Jurkat, Clone E6-1 (cell line): Measurements from ENCODE around the gene WIPI1. TPM values are rescaled to one million over a fixed set of nuclear protein-coding genes. Genes with fewer than 3 reads are reported as not detected.
"Not testable (repeated sequence)": the region's sequence is repeated elsewhere in the genome, so short reads cannot be mapped to it uniquely, and the experiment has no call there.

Experiments
- DNase-seq: peaks from one replicate; pipeline ENCODE4 v3.0.0-alpha.2; 2011; ENCODE audit warnings: low read depth, low spot score
- H3K4me3 ChIP-seq: 2 replicates; pipeline ENCODE4 v1.5.1; 2011; ENCODE audit warnings: mild to moderate bottlenecking, low read length, control low read depth, moderate library complexity
- polyA plus RNA-seq: library from polyadenylated mRNA; unstranded; fragments of >200 nt; gene quantifications from one replicate; pipeline ENCODE4 v1.2.1, GENCODE V29; 2012; ENCODE audit warnings: missing spikeins; ENCODE audit not compliant: insufficient read length, insufficient read depth

WIPI1 gene, protein sequence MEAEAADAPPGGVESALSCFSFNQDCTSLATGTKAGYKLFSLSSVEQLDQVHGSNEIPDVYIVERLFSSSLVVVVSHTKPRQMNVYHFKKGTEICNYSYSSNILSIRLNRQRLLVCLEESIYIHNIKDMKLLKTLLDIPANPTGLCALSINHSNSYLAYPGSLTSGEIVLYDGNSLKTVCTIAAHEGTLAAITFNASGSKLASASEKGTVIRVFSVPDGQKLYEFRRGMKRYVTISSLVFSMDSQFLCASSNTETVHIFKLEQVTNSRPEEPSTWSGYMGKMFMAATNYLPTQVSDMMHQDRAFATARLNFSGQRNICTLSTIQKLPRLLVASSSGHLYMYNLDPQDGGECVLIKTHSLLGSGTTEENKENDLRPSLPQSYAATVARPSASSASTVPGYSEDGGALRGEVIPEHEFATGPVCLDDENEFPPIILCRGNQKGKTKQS
- 6.2 TPM for polyA plus RNA-seq

DNA sequence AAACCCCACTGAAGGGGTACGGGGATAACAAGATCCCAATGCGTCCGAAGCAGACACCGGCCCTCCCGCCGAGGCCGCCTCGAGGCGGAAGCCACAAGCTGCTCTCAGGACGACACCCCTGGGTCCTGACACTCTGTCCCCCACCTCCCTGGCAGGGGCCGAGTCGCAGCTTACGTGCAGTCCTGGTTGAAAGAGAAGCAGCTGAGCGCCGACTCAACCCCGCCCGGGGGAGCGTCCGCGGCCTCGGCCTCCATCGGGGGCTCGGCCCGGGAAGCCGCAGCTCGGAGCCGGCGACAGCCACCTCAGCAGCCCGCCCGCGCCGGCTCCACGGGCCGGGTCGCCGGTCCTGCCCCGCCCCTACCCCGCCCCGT lies at the start of gene WIPI1:
Gene WIPI1, minus strand, starts transcription at position 329 of the 371 bp plus-strand sequence. Its CDS starts 75 bp downstream, at position 254.
- H3K4me3 ChIP-seq, result peak within 1 kb of the TSS; percentile 61
- DNase-seq, result no peak

DNA sequence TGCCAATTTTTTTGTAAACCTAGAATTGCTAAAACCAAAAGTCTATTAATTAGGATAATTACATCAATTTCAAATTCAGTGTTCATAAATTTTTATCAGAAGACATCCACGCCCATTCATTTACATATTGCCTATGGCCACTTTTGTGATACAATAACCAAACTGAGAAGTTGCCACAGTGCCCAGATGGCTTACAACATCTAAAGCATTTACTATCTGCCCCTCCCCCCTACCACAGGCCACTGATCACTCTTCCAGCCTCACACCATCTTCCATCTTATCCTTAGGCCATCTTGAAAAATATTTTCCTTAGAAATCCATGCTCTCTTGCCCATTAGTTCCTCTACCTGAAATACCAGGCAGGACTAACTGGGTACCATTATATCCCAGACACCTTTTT lies 48.7 kb upstream of the WIPI1 start:
- no peak overlapping the region for H3K4me3 ChIP-seq
- DNase-seq, result no peak

DNA sequence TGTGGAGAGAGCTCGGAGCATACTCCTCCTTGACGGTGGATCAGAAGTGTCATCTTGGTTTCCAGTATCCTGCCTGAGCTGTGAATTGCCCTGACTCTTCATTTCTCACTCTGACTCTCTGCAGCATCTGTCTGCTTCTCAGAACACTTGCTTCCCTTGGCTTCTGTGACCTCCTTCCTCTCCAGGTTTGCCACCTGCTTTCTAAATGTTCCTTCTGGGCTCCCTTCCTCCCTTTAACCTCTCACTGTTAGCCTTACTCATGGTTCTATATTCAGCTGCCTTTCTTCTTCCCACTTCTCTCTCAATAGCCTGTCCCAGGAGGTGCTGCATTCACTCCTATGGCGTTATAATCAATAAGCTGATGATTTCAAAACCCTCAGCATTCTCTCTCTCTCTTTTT lies 43.8 kb upstream of the WIPI1 start:
- DNase-seq, result no peak
- H3K4me3 ChIP-seq, result no peak overlapping the region

DNA sequence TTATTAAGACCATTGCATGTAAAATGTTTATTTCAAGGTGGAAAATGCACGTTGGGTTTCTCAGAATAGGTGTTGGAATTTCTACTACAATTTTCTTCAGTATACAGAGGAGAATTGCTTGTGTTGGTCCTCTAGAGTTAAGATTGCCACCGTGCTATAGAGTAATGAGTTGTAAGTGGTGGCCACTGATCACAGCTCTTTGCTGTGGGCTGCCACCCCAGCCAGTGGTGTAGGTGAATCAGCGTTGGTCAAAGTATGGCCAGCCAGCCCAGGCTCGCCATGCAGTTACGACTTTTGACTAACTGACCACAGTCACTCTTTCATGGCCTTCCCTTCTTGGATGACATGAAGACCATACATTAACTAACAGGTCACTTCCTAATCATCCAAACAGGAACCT lies 42.3 kb upstream of the WIPI1 start:
- H3K4me3 ChIP-seq, result no peak overlapping the region
- DNase-seq, result no peak

DNA sequence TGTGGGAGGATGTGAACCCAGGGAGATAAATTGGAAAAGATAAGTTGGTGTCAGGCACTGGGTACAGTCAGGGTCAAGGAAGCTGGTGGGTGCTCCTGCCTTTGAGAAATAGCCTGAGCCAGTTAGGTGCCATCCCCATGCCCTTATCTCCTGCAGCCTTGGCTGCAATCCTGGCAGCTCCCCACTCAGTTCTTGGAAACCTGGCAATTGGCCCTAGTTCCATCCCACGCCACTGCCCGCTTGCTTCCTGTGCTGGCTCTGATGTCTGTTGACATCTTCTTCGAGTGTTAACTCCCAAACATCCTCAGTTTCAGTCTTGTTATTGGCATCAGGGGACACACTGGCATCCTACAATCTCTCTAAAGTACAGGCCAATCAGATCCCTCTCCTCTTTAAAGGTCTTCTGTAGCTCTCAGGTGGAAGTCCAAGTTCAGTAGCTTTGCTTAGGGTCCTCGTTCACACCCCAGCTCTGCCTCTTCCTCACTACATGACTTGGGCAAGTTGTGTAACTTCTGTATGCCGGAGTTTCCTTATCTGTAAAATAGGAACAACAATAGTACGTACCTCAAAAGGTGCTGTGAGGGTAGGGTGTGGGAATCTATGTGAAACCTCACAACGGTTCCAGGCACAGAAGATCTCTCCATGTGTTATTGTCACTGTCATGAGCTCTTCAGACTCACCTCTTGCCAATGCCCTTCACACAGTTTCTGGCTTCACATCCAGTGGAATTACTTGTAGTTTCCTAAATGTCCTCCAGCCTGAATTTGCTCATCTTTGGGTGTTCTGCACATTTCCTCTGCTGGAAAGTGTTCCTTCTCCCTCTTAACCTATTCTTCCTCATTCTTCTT lies 41.4 kb upstream of the WIPI1 start:
- DNase-seq, result no peak

DNA sequence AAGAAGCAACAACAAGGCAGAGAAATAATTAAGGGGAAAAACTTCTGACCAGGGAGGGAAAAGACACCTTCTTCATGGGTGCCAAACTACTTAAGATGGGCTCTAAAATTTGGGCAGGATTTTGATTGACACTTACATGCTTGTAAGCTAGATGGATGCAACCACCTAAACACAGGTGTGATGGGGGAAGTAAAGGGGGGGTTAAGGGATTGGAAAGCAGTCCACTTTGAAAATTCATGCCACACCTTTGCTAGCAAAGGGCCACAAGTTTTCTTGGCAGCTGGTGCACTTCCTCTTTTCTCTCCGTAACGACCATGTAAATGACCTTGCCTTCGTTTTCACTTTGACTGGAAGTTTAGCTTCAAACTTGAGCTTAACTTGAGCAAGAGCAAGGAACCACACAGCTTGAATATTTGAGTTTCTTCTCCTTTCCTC lies 40.6 kb upstream of the WIPI1 start:
- DNase-seq, result no peak
- H3K4me3 ChIP-seq, result no peak overlapping the region

More for the DNA sequence above, 41.4 kb upstream of the WIPI1 start:
- no peak overlapping the region for H3K4me3 ChIP-seq

DNA sequence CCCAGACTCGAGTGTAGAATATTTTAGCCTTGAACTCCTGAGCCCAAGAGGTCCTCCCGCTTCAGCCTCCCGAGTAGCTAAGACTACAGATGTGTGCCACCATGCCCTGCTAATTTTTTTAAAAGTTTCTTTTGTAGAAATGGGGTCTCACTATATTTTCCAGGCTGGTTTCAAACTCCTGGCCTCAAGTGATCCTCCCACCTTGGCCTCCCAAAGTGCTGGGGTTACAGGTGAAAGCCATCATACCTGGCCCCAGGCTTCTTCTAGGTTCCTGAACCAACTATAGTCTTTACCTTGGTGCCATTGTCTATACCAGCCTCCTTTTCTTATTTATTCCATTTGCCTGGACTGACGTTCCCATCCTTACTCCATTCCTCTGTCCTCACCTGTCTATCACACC lies 37.8 kb upstream of the WIPI1 start:
- DNase-seq, result no peak
- H3K4me3 ChIP-seq, result no peak overlapping the region

DNA sequence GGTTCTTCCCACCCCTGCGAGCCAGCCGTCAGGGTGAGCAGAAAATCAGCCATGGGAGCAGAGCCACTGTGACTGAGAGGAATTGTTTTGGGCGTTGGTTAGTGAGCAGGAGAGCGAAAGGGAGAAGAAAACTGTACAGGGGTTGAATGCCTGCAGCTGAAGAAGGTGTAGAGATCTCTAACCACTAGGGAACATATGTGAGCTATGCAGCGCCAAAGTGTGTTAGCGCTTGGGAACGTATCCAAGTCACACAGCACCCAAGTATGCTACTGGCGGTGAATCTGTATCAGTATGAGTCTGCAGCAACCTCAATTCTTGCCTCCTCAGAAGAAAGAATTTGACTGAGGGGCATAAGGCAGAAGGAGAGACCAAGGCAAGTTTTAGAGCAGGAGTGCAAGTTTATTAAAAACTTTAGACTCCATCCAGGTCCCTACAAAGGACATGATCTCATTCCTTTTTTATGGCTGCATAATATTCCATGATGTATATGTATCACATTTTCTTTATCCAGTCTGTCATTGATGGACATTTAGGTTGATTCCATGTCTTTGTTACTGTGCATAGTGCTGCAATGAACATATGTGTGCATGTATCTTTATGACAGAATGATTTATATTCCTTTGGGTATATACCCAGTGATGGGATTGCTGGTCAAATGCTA lies 35.2 kb upstream of the WIPI1 start:
- not testable (repeated sequence) for H3K4me3 ChIP-seq, DNase-seq

DNA sequence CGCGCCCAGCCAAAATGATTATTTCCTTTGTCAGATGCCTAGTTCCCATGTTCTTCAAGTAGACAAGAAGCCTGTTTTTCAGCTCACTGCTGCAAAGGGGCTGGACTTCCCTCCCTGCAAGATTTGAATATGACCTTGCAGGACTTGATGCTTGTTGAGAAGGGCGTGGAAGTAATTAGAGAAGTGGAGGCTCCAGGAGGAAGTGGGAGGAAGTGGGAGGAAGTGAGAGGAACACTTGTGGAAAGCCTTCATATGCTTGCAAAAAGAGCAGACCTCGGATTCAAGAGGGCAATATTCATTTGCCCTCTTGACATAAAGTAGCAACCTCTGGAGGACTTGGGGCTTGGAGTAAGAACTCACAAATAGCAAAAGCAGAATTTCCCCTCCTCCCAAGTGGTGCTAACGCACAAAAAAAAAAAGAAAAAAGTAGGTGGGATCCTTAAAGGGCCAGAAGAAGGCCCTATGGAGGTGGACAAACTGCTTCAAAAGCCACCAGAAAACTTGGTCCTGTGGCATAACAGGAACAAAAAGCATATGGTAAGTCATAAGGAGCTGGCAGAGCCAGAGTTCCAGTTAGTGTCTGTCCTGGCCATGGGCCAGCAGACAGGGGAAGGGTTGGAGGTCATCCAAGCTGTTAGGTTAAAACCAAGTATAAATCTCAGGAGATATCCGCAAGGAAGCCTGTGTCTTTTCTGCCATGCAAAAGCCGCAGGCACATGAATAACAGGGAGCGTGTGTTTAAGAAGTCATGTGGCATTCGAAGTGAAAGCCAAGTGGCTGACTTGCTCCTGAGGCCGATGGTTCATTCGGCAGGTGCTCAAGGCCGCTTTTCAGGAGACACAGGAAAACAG lies 34.3 kb upstream of the WIPI1 start:
- no peak for DNase-seq
- no peak overlapping the region for H3K4me3 ChIP-seq

DNA sequence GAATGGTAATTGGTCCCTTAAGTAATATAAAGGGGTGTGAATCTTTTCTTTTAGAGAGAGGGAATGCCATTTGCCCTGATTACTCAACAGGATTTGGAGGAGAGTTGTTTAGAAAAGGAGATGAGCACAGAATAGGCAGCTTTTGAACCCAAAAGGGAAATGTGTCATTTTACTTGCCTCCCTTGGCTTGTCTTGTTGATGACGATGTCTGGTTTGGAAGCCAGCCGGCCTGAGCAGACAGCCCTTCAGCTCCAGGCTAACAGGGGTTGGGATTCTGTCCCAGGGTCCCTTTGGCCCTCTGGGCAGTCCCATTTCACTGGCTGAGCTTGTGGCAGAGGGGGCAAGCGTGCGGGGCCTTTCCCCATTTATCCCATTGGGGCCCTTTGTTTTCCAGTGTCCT lies 32.6 kb upstream of the WIPI1 start:
- DNase-seq, result no peak
- H3K4me3 ChIP-seq, result no peak overlapping the region

DNA sequence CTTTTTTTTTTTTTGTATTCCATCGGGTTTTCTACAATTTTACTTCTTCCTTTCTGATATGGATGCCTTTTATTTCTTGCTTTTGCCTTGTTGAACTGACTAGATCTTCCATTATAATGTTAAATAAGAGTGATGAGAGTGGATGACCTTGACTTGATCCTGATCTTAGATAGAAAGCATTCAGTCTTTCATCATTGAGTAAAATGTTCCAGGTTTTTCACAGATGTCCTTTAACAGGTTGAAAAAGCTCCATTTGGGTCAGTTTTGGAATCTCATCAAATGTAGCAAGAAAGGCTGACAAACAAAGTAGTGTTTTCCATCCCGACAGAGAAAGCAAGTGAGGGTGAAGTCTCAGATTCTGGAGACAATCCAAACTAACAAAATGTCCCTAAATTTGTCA lies 27.2 kb upstream of the WIPI1 start:
- H3K4me3 ChIP-seq, result no peak overlapping the region
- DNase-seq, result no peak

DNA sequence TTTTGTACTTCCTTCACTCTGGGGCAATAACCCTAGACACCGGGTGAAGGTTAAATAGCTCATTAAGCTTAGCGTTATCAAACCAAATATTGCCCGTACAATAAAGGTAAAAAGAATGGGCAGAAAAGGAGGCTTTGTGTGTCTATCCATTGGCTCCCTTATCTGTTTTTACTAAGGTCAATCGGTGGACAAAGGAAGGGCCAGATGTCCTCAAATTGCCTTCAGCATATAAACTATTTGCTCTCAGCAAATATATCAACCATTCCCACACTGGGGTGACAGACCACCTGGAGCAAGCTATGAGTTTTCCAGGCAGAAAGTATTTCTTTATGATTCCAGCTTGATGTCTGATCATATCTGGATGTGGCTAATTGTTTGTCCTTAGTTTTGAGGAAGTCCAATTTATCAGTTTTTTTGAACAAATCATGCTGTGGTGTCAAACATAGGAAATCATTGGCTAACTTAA lies 25.3 kb upstream of the WIPI1 start:
- H3K4me3 ChIP-seq, result no peak overlapping the region
- DNase-seq, result no peak

DNA sequence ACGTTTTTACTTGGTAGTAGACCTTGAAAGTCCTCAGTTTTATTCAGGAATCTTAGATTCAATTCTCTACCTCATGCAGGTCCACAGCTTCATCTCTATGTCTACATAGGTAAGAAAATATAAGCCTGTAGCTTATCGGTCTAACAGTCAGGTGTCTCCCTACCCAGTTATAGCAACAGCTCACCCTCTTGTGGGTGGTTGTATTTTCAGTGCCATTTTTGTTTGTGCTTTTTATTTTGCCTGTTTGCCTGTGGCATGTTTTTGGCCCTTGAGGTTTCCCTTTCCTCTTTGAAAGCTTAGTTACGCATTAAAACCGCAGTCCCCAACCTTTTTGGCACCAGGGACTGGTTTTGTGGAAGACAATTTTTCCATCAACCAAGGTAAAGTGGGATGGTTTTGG lies 23.6 kb upstream of the WIPI1 start:
- DNase-seq, result no peak
- H3K4me3 ChIP-seq, result no peak overlapping the region

DNA sequence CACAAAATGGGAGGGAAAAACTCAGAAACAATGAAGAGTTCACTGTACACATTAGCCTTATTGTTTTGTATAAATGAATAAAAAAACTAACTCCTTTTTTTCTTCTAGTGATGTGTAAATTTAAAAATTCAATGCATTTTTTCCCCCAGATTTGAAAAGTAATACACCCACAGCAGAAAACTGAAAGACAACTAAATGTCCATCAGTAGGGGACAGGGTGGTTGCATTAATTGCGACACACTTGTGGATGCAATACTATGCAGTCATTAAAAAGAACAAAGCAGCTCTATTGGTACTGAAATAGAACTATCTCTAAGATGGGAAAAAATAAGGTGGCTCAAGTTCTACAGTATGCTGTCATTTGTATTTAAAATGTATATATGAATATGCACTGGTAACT lies 13.7 kb upstream of the WIPI1 start:
- H3K4me3 ChIP-seq, result no peak overlapping the region
- no peak for DNase-seq

DNA sequence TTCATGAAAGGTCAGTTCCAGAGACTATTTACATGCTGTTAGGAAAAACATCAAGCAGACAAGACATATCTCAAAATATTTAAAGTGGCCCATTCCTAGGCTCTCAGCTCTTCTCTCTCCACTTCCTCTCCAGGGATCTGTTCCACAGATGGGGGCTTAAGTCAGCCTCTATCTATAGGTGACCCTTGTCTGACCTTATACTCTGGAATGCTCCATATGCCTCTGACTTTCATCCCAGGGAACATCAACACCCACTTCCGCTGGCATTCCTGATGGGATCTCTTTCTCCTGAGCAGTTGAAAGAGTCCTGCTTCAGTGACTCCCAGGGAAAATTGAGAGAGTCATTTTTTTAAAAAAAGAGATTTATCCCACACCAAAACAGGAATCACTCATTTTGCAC lies 11.5 kb upstream of the WIPI1 start:
- H3K4me3 ChIP-seq, result no peak overlapping the region
- DNase-seq, result no peak

DNA sequence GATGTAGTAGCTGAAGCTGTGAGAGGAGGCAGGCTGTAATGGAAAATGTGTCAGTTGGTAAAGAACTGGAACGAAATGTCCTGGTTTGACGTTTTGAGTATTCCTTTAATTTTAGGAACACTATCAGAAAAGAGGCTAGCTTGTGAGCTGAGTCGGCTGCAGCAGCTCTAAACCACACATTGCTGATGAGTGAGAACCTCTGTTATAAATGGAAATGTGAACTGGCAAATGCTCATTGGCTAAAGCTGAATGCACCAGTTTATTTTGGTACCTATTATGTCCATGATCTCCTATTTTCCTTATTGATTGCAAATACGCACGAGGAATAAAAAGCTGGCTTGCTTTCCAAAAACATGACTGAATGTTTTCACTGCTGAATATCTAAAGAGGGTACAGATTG lies 11.0 kb upstream of the WIPI1 start:
- DNase-seq, result no peak
- H3K4me3 ChIP-seq, result no peak overlapping the region

DNA sequence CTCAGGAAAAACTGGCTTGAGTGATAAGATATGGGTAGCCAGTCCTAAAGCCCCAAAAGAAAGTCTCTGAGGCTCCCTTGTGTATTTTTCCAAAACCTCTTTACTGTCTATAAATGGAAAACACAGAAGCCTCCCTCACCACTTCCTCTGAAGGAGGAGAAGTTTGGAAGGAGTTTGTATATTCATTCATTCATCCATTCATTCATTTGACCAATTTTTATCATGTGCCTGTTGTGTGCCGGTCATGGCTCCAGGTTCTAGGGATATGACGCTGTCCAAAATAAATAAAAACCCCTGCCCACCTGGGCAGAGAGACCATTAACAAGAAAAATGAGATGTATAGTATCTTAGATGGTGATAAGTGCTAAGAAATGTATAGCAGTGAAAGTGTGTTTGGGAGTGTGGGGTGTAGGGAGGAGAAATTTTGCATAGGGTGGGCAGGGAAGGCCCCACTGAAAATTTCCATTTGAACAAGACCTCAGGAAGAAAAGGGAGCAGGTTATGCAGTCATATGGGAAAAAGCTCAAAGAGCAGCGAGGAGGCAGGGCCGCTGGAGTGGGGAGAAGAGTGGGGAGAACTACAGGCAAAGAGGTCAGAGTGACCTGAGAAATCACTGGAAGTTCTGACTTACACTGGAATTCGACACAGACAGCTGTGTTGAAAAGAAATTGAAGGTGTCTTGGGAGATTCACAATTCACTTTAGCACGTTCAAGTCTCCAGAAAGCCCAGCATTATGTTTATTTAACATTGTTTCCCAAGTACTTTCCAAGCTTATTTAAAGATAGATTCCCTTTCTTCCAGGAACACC lies 6.1 kb upstream of the WIPI1 start:
- H3K4me3 ChIP-seq, result no peak overlapping the region
- DNase-seq, result no peak
